Colonic mucosa (tissue), 4 donors: ENCODE results near the gene SPR. TPM values are rescaled to one million over a fixed set of nuclear protein-coding genes. Genes with fewer than 3 reads are reported as not detected.

Source experiments
- DNase-seq: peaks from one replicate; pipeline ENCODE4 v3.0.0-alpha.2; 2020
- H3K27ac ChIP-seq: fragments of 200-600 bp; one replicate; pipeline ENCODE4 v1.8.0; 2021
- H3K27me3 ChIP-seq: fragments of 200-600 bp; one replicate; pipeline ENCODE4 v1.8.0; 2021
- H3K36me3 ChIP-seq: fragments of 200-600 bp; one replicate; pipeline ENCODE4 v1.8.0; 2021
- H3K4me1 ChIP-seq: fragments of 200-600 bp; one replicate; pipeline ENCODE4 v1.8.0; 2021; ENCODE audit warnings: mild to moderate bottlenecking
- H3K4me3 ChIP-seq: fragments of 200-600 bp; one replicate; pipeline ENCODE4 v1.8.0; 2021
- H3K9ac ChIP-seq, 2 donors: one replicate each; pipeline ENCODE4 v1.7.0; 2013; ENCODE audit warnings: control low read depth in 2 of 2, low read depth in 2 of 2, low read length in 2 of 2
- H3K9me3 ChIP-seq: fragments of 200-600 bp; one replicate; pipeline ENCODE4 v1.8.0; 2021
- intact Hi-C: fragments of 100-400 bp; cut with DNase I; formaldehyde crosslinking; loops from one replicate; pipeline ENCODE4 v1.14.1; 2022
- total RNA-seq, 2 donors: library from RNA; stranded (reverse); fragmentation: NEBNext Ultra II Directional in 1 of 2; extraction: Animal tissue kit (Norgen Biotek cat#: 25700) in 1 of 2; gene quantifications; one replicate each; pipeline ENCODE4 v1.2.1, GENCODE V29; 2021
- TF ChIP-seq, protein P1 (sequence below): fragments of 200-600 bp; IDR thresholded peaks from one replicate; pipeline ENCODE4 v1.8.0; 2022; ENCODE audit warnings: antibody characterized with exemption, mild to moderate bottlenecking
- donor health status: healthy.
- donor health status: DM: no; HTN: no; CAD: no.
- donor health status: DM: no; HTN: no; CAD: no.

Gene SPR
- total RNA-seq, 2 donors from 2014 or later, result 79.6 to 129 TPM

GRCh38 chr2:72940786-72941185 lies 53.6 kb downstream of the SPR start:
- Histone ChIP-seq H3K36me3 (no peaks in the 10 kb centered on the region), H3K4me1 (no peaks in the 10 kb centered on the region), H3K4me3 (no peak overlapping the region), H3K27me3 (no peaks in the 10 kb centered on the region), H3K27ac (no peak overlapping the region), H3K9ac (no peak overlapping the region), H3K9me3 (no peaks in the 10 kb centered on the region)
- intact Hi-C loops, result no loop called here
- no peak for DNase-seq
- TF ChIP-seq, protein P1, sequence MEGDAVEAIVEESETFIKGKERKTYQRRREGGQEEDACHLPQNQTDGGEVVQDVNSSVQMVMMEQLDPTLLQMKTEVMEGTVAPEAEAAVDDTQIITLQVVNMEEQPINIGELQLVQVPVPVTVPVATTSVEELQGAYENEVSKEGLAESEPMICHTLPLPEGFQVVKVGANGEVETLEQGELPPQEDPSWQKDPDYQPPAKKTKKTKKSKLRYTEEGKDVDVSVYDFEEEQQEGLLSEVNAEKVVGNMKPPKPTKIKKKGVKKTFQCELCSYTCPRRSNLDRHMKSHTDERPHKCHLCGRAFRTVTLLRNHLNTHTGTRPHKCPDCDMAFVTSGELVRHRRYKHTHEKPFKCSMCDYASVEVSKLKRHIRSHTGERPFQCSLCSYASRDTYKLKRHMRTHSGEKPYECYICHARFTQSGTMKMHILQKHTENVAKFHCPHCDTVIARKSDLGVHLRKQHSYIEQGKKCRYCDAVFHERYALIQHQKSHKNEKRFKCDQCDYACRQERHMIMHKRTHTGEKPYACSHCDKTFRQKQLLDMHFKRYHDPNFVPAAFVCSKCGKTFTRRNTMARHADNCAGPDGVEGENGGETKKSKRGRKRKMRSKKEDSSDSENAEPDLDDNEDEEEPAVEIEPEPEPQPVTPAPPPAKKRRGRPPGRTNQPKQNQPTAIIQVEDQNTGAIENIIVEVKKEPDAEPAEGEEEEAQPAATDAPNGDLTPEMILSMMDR, result no peak

Other genes starting within 250 kb of the SPR start
- gene EXOC6B, start 61.4 kb upstream of the SPR start, total RNA-seq, result 10 to 100 TPM; 21.3 to 28.8 TPM
- gene EMX1, start 30.1 kb downstream of the SPR start, total RNA-seq, result 1 to 10 TPM; 1.1 to 2.0 TPM
- gene SFXN5, start 184.3 kb downstream of the SPR start, total RNA-seq, result 10 to 100 TPM; 16.1 to 26.4 TPM
- gene RAB11FIP5, start 225.5 kb downstream of the SPR start, total RNA-seq, result 10 to 100 TPM; 17.8 to 33.7 TPM